GM18909 (cell line): Measurements from ENCODE around the gene SIDT1.
"Not testable (repeated sequence)": the region's sequence is repeated elsewhere in the genome, so short reads cannot be mapped to it uniquely, and the experiment has no call there.

ENCODE experiments used
- ATAC-seq: cut with Tn5 transposase; IDR thresholded peaks from one replicate; pipeline ENCODE4 v1.9.1; 2021; ENCODE audit warnings: mild to moderate bottlenecking; ENCODE audit not compliant: unreplicated experiment, poor library complexity

Gene SIDT1

DNA sequence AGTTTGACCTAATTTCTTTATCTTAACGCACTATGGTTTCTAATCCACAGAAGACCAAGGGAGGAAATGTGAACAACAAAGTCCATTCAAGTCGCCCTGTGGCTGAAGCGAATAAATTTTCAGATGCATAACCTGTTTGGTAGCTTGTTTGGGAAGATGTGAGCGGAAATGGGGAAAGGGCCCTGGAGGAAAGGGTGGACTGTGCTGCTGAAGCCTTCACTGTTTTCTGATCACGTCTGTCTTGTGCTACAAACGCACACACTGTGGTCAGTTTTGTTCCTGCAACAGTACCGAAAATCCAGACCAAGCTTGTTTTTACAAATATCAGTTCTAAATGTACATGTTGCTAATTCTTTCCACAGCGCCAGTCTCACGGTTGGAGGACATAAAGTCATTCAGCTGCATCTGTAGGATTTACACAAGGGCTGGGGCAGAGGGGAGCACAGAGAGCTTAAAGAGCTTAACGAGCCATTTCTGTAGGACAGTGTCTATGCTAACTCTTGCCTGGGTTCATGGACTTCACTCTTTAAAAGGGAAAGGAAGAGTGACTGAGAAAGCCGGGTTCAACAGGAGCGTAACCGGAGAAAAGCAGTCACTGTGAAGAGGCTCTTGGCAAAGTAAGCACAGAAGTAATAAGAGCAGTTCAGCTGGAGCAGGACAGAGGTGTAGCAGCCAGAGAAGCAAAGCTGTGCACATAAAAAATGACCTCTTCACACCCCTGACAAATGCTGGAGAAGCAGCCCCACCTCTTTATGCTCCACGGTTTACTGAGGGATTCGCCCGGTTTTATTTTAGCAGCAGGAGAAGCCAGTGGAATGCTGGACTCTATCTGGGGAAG lies 97.4 kb downstream of the SIDT1 start:
- ATAC-seq, result no peak

DNA sequence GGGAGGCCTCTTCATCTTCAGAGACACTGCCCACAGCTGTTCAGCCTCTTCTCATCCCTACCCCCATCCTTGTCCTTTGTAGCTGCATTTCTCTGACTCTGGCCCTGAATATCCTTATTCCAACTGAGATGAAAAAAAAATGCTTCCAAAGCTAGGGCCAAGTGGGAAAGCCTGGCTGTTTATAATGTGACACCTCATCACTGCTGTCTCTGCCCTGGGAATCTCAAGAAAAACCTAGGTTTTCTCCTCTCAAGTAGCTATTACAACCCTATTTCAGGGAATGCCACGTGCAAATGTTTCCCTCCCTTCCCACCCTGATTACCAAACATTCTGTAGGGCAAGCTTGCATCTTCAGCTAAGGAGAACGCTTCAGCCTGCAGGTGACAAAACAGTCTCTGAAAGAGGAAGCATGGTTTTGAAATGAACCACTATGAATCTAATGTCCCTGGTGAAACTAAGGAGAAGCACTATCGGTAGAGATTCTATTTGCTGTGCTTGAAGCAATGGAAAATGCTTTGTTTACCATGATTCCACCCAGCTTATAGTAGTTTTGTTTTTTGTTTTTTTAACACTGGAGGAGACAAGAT lies 98.7 kb downstream of the SIDT1 start:
- no peak for ATAC-seq

DNA sequence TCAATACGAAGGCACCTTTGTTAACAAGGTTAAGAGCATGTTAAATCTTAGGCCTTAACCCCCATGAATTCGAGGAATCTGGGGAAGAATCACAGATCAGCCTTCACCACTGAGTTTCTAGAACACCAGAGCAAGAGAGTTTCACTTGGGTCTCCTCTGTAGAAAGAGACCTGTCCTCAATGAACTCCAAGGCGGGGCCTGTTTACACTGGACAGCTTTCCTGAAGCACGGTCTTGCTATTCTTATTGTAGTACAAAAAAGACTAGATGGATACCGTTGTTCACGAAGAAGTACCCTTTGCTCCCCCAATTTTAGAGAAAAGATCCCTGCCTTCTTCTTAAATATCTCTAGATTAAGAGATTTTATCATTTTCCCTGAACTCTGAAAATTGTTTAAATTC lies 99.2 kb downstream of the SIDT1 start:
- ATAC-seq, result no peak

DNA sequence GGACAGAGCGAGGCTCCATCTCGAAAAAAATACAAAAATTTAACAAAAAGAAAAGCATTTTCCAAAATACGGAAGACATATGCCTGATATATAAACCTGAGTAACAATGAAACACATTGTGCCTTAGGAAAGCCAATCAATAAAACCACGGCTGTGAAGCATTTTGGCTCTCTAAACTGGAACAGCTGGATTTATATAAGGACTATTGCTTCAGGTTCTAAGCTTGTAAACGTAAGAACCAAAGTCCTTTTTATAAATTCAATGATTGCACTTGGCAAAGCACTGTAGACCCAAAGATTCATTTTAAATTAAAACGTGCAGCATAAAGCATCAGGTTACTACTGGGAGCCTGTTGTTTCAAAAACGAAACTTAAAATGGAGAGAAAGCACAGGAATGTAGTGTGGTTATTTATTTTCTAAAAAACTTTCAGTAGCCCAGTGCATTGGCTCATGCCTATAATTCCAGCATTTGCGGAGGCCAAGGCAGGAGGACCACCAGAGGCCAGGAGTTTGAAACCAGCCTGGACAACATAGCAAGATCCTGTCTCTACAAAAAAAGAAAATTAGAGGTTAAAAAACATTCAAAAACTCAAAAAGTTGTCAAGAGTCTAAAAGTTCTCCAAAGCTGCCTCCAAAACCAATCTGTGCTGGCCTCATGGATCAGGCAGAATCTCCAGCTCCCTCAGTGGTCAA lies 102.6 kb downstream of the SIDT1 start:
- ATAC-seq, result no peak

DNA sequence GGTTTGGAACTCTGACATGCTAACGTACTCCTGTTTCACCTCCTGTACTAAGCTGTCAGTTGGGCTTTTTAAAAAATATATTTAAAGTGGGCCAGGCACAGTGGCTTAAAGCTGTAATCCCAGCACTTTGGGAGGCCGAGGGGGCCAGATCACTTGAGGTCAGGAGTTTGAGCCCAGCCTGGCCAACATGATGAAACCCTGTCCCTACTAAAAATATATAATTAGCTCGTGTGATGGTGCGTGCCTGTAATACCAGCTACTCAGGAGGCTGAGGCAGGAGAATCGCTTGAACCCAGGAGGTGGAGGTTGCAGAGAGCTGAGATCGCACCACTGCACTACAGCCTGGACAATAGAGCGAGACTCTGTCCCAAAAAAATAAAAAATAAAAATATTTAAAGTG lies 103.7 kb downstream of the SIDT1 start:
- ATAC-seq, result not testable (repeated sequence)

DNA sequence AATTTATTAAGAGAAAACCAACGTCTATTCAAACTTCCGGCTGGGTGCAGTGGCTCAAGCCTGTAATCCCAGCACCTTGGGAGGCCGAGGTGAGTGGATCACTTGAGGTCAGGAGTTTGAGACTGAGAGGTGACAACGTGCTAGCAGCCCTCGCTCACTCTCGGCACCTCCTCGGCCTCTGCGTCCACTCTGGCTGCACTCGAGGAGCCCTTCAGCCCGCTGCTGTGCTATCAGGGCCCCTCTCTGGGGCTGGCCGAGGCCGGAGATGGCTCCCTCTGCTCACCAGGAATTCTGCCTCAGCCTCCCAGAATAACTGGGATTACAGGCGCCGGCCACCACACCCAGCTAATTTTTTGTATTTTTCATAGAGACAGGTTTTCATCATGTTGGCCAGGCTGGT lies 105.4 kb downstream of the SIDT1 start:
- ATAC-seq, result no peak

DNA sequence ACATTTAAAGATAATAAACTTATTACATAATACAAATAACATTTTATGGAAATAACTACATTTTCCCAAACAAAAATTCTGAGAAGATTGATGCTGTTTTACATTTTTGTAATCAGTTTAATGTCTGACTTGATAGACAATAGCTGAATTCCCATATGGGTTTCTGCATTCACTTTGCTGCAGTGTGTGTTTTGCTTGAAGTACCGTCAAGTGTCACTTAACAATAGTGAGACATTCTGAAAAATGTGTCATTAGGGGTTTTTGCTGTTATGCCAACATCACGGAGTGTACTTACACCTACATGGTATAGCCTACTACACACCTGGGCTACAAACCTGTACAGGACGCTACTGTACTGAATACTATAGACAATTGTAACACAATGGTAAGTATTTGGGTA lies 106.6 kb downstream of the SIDT1 start:
- ATAC-seq, result no peak

DNA sequence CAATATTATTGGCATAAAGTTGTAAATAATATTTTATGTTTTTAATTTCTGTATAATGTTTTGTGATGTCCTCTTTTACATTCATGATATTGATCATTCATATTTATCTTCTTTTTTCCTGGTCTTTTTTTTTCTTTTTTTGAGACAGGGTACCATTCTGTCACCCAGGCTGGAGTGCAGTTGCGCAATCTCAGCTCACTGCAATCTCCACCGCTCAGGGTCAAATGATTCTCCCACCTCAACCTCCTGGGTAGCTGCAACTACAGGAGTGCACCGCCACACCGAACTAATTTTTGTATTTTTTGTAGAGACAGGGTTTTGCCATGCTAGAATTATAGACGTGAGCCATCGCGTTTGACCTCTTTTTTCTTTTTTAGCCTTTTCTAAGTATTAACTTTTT lies 111.2 kb downstream of the SIDT1 start:
- ATAC-seq, result no peak

DNA sequence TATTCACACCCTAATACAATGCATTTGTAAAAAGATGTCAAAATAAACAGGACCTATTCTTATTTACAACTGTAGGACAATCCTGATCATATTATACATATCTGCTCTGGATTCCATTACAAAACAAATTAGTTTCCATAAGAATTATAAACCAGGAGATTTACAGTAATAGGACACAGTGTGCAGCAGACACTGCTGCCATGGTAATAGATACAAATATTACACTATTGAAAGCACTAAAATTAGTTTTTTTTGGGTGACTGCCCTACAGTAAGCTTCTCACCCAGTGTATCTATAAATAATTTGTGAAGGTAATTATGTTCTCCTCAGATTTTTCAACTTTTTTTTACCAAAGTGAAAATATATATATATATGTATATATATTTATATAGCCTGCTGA lies 116.2 kb downstream of the SIDT1 start:
- no peak for ATAC-seq

DNA sequence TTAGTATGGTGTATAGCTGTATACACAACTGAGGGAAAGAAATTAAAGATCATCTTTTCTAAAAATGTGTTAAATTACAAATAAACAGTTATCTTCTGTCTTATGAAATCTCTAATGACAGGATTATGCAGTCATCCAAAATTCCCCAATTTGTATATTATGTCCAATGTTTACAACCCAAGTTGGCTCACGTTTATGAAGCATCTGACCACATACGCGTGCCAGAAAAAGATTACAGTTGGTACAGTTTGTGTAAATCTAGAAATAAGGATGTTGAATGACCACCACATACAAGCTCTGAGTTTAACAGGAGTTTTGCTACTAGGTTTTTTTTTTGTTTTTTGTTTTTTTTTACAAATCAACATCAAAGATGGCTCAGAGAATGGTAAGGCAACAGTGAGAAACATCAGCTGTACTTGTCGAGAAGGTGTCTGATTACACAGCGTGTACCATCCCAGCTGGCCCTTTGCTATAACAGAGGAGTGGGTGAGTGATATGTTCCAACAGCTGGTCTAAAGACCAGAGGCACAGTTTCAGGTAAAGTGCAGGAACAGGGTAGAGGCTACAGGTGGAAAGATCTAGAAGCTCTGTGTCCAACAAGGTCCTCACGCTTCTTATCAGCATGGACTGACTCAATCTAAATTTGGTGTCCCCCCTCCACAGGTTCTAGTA lies 117.0 kb downstream of the SIDT1 start:
- no peak for ATAC-seq

DNA sequence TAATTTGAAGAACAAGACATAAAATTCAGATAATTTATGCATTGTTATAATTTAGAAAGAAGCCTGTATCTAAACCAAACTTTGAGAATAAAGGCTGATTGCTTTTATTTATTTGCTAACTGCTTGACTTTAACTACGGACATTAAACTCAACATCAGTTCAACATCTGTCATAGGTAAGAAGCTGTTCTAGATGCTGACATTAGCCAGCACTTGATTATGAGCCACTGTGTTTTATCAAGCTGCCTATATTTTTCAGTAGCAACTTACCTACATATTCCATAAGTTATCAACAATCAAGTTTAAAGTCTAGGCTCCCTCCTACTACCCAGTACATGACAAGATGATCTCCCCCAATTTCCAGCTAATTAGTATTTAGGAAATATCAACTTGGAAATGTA lies 122.0 kb downstream of the SIDT1 start:
- no peak for ATAC-seq

DNA sequence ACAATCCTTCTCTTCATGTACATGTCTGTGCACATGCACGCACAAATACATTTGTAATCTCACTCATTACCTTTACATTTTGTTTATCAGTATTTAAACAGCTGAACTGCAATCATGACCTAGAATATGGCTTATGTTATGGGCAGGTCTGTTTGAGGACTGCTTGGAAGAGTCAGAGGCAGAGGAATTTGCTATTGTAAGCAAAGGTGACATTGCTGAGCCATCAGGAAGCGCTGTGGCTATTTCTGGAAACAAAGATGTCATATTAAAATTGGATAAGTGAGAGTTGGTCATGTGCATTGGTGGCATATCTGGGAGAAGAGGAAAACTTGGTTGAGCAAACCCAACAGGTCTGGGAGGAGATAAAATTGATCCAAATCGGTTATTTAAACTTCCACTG lies 122.5 kb downstream of the SIDT1 start:
- no peak for ATAC-seq

DNA sequence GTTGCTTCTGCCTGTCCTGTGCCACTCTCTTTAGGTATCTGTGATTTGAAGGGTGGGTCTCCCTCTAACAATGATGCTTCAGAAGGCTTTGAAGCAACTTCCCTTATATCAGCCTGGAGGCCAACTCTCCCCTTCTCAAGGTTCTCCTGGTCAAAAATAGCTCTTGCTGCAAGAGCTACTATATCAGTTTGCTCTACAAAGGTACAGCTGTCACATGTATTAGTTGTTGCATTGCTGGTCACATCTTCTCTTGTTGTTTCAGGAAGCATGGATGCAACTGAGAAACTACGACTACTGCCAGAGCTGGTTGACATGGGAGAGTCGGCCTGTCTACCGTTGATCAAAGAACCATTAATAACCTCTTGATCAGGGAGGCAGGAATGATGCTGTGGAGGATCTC lies 125.8 kb downstream of the SIDT1 start:
- ATAC-seq, result no peak

DNA sequence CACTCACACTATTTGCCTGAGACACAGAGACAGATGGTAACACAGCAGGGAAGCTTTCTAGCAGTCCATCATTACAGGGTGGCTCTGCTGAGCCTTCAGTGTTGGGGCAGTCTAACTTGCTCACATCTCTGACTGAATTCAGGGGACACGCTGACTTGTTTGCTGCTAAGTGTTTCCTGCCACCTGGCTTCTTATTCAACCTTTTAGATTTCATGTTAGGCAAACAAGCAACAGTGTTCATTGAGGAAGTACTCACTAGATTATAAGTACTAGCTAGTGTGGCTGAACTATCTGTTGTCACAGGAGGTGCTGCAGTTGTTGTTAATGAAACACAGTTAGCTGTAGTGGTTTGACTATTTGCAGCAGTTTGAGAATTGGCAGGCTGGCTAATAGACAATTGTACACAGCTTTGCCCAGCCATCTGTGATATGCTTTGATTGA lies 126.8 kb downstream of the SIDT1 start:
- ATAC-seq, result no peak

DNA sequence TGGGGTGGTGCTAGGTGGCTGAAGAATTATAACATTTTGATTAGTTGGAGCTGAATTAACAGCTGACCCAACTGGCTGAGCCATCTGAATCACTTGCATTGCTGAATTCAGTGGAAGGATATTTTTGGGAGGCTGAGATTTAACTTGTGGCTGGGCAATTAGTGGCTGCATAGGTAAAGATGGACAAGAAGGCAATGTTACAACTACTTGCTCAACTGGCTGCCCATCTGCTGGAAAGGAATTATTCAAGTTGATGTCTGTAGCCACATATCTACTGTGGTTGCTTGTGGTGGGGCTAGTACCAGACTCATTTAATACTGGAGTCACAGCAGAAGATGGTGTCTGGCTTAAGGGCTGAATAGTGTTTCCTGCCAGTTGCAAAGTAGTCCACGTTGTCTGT lies 127.6 kb downstream of the SIDT1 start:
- no peak for ATAC-seq

DNA sequence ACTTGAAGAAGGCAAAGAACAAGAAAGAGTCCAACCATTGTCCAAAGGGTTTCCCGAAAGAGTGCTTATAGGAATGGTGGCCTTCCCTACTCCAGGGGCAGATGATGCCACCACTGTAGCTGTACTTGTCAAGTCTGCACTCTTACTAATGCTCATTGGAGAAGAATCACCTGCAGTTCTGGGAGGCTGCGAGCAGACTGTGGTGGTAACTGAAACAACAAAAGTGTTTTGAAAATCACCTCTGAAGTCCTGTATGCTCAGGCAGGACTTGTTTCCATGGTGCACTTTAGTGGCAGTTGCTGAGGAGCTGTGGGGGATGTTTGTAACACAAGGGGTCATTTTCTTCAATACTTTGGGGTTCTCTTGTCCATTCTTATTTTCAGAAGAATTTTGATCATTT lies 128.1 kb downstream of the SIDT1 start:
- no peak for ATAC-seq

DNA sequence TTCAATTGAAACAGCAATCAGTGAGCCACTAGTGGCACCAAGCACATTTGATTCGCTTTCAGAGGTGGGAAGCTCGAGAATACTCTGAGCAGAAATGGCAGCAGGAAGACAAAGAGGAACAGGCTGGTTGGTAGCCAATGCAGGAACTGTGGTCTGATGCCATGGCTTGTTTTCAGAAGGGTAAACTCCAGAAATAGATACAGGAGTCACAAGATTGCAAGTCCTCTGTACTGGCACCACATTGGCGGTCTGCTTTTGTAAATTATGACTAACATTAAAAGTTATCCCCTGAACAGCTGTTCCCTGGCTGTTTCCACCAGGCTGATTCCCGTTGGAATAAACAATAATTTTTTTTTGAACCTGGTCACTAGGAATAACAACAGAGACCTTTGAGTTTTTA lies 128.5 kb downstream of the SIDT1 start:
- no peak for ATAC-seq

DNA sequence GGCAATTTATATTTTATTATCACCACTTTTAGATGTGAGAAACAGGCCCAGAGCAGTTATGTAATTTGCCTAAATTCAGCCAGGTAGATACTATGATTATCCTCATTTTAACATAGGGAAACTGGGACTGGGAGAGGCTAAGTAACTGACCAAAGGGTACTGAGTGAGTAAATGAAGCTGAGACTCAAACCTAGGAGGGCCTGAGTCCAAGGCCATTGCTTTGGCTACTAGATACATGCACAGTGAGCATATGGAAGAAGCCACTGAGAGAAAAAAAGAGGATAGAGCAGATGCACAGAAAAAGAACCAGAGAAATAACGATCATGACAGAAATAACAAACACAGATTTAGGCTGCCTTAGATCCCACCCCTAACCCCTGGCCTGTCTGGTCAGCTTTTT lies 130.5 kb downstream of the SIDT1 start:
- ATAC-seq, result no peak

DNA sequence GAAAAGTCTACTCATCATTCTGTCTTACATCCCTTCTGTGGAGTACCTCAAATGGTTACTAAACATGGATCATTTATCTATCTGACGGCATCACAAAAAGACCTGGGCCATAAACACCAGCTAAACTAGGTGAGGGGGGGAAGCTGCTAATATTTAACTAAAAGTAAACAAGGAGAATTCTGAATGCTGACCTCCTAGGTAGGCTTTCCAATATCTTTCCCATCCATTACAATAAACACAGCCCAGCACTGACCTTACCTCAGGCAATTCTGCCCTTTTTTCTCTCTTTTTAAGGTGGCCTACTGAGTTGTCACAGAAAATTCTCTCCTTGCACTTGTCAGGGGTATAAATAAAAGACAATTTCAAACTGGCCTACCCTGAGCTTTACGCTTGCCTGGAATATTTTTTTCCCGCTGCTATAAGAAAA lies 131.0 kb downstream of the SIDT1 start:
- no peak for ATAC-seq

DNA sequence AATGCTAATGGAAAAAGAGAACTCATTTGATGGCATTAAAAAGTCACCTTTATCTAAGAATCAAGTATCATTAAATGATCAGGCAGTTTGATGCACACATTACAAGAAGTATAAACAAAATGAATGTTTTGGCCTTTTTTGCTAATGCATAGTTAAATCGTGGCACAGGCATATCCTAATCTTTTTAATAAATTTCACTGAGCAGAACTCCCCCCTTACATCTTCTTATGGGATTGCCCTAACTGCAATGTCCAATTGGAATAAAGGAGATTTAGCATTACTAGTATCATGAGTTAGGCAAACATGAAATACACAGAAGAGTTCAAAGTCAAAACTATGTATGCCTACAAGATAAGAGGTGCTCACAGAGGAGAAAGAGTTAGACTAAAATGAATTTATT lies 131.4 kb downstream of the SIDT1 start:
- ATAC-seq, result no peak

DNA sequence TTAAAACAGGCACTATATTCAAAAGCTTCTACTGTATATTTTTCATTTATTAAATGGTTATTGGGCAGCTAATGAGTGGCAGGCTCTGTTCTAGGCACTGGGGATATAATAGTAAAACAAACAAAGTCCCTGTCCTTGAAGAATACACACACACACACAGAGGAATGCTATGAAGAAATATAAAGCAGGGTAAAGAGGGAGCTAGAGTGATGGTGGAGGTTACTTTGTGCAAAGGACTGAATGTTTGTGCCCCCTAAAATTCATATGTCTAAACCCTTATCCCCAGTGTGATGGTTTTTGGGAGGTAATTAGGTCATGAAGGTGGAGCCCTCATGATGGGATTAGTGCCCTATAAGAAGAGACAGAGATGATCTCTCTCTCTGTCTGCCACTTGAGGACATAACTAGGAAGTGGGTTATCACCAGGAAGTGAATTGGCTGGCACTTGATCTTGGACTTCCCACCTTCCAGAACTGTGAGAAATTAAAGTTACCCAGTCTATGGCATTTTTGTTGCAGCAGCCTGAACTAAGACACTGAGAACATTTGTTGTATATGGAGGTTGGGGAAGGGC lies 132.3 kb downstream of the SIDT1 start:
- ATAC-seq, result no peak
